CD14-positive monocyte (primary cell): ENCODE data around the gene AP3D1. TPM values are rescaled to one million over a fixed set of nuclear protein-coding genes. Genes with fewer than 3 reads are reported as not detected.
A peak's percentile ranks its signal among the peaks of the same experiment; 100 is the strongest.

Experiments used
- DNase-seq, 3 donors: peaks; one replicate each; pipeline ENCODE4 v3.0.0-alpha.2; 2011 to 2022
- H2AFZ ChIP-seq: 2 replicates; pipeline ENCODE4 v1.6.0; 2012; ENCODE audit warnings: mild to moderate bottlenecking, low read depth, low read length, inconsistent platforms; ENCODE audit not compliant: insufficient read depth, poor library complexity, severe bottlenecking
- H3K27ac ChIP-seq, 2 donors: 1 replicate in 1 of 2; 2 replicates in 1 of 2; pipeline ENCODE4 v1.5.1; 2012 to 2013; ENCODE audit warnings: low read length in 2 of 2, control low read depth in 1 of 2, inconsistent platforms in 1 of 2, low read depth in 1 of 2, mild to moderate bottlenecking in 1 of 2
- H3K27me3 ChIP-seq, 2 donors: one replicate each; pipeline versions ENCODE4 v1.6.0 to v1.6.1; 2011 to 2013; ENCODE audit warnings: low read length in 2 of 2; ENCODE audit not compliant: control insufficient read depth in 2 of 2, insufficient read depth in 2 of 2
- H3K36me3 ChIP-seq, 2 donors: replicated peaks in 1 of 2; 1 replicate in 1 of 2; 2 replicates in 1 of 2; pipeline versions ENCODE4 v1.5.1 to v1.6.1; 2012 to 2013; ENCODE audit warnings: low read length in 2 of 2, control low read depth in 1 of 2, inconsistent platforms in 1 of 2, mild to moderate bottlenecking in 1 of 2; ENCODE audit not compliant: insufficient read depth in 2 of 2, control insufficient read depth in 1 of 2
- H3K4me1 ChIP-seq, 2 donors: 1 replicate in 1 of 2; 2 replicates in 1 of 2; pipeline versions ENCODE4 v1.5.1 to v1.6.1; 2012 to 2013; ENCODE audit warnings: low read length in 2 of 2, control low read depth in 1 of 2, inconsistent platforms in 1 of 2, mild to moderate bottlenecking in 1 of 2, moderate library complexity in 1 of 2; ENCODE audit not compliant: insufficient read depth in 2 of 2, control insufficient read depth in 1 of 2
- H3K4me2 ChIP-seq: replicated peaks from 2 replicates; pipeline ENCODE3; 2012; ENCODE audit warnings: low read length, moderate library complexity, mild to moderate bottlenecking; ENCODE audit not compliant: poor library complexity, severe bottlenecking; ENCODE audit errors: extremely low read depth
- H3K4me3 ChIP-seq, 3 experiments: fragments of 200-600 bp in 1 of 3; sonication (generic) in 1 of 3; replicated peaks in 1 of 3; 1 replicate in 2 of 3; 2 replicates in 1 of 3; pipeline ENCODE4 v1.5.1; 2011 to 2013; ENCODE audit warnings: low read length in 3 of 3, mild to moderate bottlenecking in 3 of 3, control low read depth in 2 of 3, low read depth in 2 of 3, inconsistent platforms in 1 of 3, moderate library complexity in 1 of 3
- H3K79me2 ChIP-seq: 2 replicates; pipeline ENCODE4 v1.6.0; 2012; ENCODE audit warnings: mild to moderate bottlenecking, control low read depth, inconsistent platforms, low read length, moderate library complexity; ENCODE audit not compliant: insufficient read depth
- H3K9ac ChIP-seq: 2 replicates; pipeline ENCODE4 v1.6.0; 2017; ENCODE audit warnings: low read length, mild to moderate bottlenecking; ENCODE audit not compliant: insufficient read depth, poor library complexity, severe bottlenecking
- H3K9me3 ChIP-seq, 2 donors: replicated peaks in 1 of 2; 1 replicate in 1 of 2; 2 replicates in 1 of 2; pipeline versions ENCODE4 v1.5.1 to v1.6.1; 2012 to 2013; ENCODE audit warnings: low read length in 2 of 2, control low read depth in 1 of 2; ENCODE audit not compliant: control insufficient read depth in 1 of 2, insufficient read depth in 1 of 2
- H4K20me1 ChIP-seq: 2 replicates; pipeline ENCODE4 v1.6.0; 2012; ENCODE audit warnings: mild to moderate bottlenecking, low read length, control low read depth, moderate library complexity; ENCODE audit not compliant: insufficient read depth
- H3K27ac Mint-ChIP-seq, 7 donors: one replicate each; pipeline ENCODE4 v1.8.0; 2020; ENCODE audit warnings: mild to moderate bottlenecking in 7 of 7, mixed read lengths in 7 of 7, moderate library complexity in 6 of 7, inconsistent platforms in 2 of 7
- H3K27me3 Mint-ChIP-seq, 3 donors: one replicate each; pipeline ENCODE4 v1.8.0; 2021 to 2022; ENCODE audit warnings: low read depth in 3 of 3, mild to moderate bottlenecking in 3 of 3, mixed read lengths in 3 of 3, moderate library complexity in 3 of 3, inconsistent platforms in 1 of 3
- H3K36me3 Mint-ChIP-seq, 2 donors: one replicate each; pipeline ENCODE4 v1.8.0; 2020; ENCODE audit warnings: mixed read lengths in 2 of 2, inconsistent platforms in 1 of 2, mild to moderate bottlenecking in 1 of 2
- H3K4me1 Mint-ChIP-seq: one replicate; pipeline ENCODE4 v1.8.0; 2020; ENCODE audit warnings: mild to moderate bottlenecking, mixed read lengths
- H3K4me3 Mint-ChIP-seq, 2 donors: one replicate each; pipeline ENCODE4 v1.8.0; 2020; ENCODE audit warnings: mild to moderate bottlenecking in 2 of 2, mixed read lengths in 2 of 2, moderate library complexity in 1 of 2
- H3K9me3 Mint-ChIP-seq, 7 donors: one replicate each; pipeline ENCODE4 v1.8.0; 2020 to 2022; ENCODE audit warnings: mixed read lengths in 7 of 7, mild to moderate bottlenecking in 6 of 7, moderate library complexity in 6 of 7, inconsistent platforms in 2 of 7
- CTCF ChIP-seq: fragments of 200-600 bp; IDR thresholded peaks from one replicate; pipeline ENCODE4 v1.8.0; 2022; ENCODE audit warnings: antibody characterized with exemption, mild to moderate bottlenecking
- WGBS: methylation state at CpG from one replicate; pipeline ENCODE4 v1.1.5; 2013; ENCODE audit warnings: missing lambda C conversion rate; ENCODE audit not compliant: insufficient coverage; 5-methylcytosine and 5-hydroxymethylcytosine counted together
- intact Hi-C, 2 donors: fragments of 100-400 bp; cut with micrococcal nuclease; formaldehyde crosslinking; loops; one replicate each; pipeline versions ENCODE4 v1.15.0 to v1.15.1; 2023
- polyA plus RNA-seq, 3 donors: library from polyadenylated mRNA; depleted of rRNA in 1 of 3; unstranded in 2 of 3; stranded (reverse) in 1 of 3; fragments of 300-500 nt in 2 of 3; fragments of >200 nt in 1 of 3; fragmentation: Illumina TruSeq in 2 of 3; gene quantifications; 1 replicate in 2 of 3; 2 replicates in 1 of 3; pipeline ENCODE4 v1.2.3, GENCODE V29; 2012 to 2021

The AP3D1 gene
- polyA plus RNA-seq, 3 donors, result 9.6 to 105 (median 12.4) TPM

- Mint-ChIP-seq H3K9me3 (no peaks in the 10 kb centered on the region), H3K36me3 (peaks cover 56 to 82% of the 10 kb centered on the region in 2 donors), H3K4me1 (no peaks in the 10 kb centered on the region), H3K27me3 (no peaks in the 10 kb centered on the region), H3K4me3 (no peak overlapping the region), H3K27ac (peak overlapping the region in 4 of 7 donors; percentile 8 to 59 (median 23))
- no peaks in the 10 kb centered on the region for H3K4me1 ChIP-seq
- H3K27ac ChIP-seq, result no peak overlapping the region
- WGBS, result 95% methylated on average over 20 of the region's 28 CpGs
- no peak for DNase-seq
- intact Hi-C loops, result no loop called here
- no peak overlapping the region for H3K4me2 ChIP-seq
- no peak overlapping the region for H2AFZ ChIP-seq
- H3K9ac ChIP-seq, result no peak overlapping the region
- peaks cover 72 to 75% of the 10 kb centered on the region in 2 donors for H3K36me3 ChIP-seq
- no peaks in the 10 kb centered on the region for H3K9me3 ChIP-seq
- H3K4me3 ChIP-seq, result no peak overlapping the region
- TF ChIP-seq CTCF, result no peak
- H3K27me3 ChIP-seq, result no peaks in the 10 kb centered on the region
- peaks cover 28% of the 10 kb centered on the region for H3K79me2 ChIP-seq
- peaks cover 84% of the 10 kb centered on the region for H4K20me1 ChIP-seq
These were observed 21.2 kb downstream of the AP3D1 start for GRCh38 chr19:2129892-2130770.

GRCh38 chr19:2129486-2129885 is 21.9 kb downstream of the AP3D1 start:
- H3K4me1 ChIP-seq, result no peaks in the 10 kb centered on the region
- peaks cover 28% of the 10 kb centered on the region for H3K79me2 ChIP-seq
- no peak overlapping the region for H3K4me3 ChIP-seq
- H3K9me3 ChIP-seq, result no peaks in the 10 kb centered on the region
- peaks cover 80% of the 10 kb centered on the region for H4K20me1 ChIP-seq
- no peak overlapping the region for H2AFZ ChIP-seq
- no peak overlapping the region for H3K4me3 Mint-ChIP-seq
- H3K27me3 ChIP-seq, result no peaks in the 10 kb centered on the region
- H3K9ac ChIP-seq, result no peak overlapping the region
- no peak for DNase-seq
- intact Hi-C loops, result no loop called here
- no peaks in the 10 kb centered on the region for H3K9me3 Mint-ChIP-seq
- no peaks in the 10 kb centered on the region for H3K27me3 Mint-ChIP-seq
- TF ChIP-seq CTCF, result no peak
- no peaks in the 10 kb centered on the region for H3K4me1 Mint-ChIP-seq
- peak overlapping the region in 4 of 7 donors; percentile 8 to 59 (median 30) for H3K27ac Mint-ChIP-seq
- H3K36me3 Mint-ChIP-seq, result peaks cover 62 to 85% of the 10 kb centered on the region in 2 donors
- no peak overlapping the region for H3K27ac ChIP-seq
- peaks cover 77 to 82% of the 10 kb centered on the region in 2 donors for H3K36me3 ChIP-seq
- H3K4me2 ChIP-seq, result no peak overlapping the region
- WGBS, result 99% methylated on average over 10 of the region's 11 CpGs
